Activated CD4-positive, CD25-positive, alpha-beta regulatory T cell treated with anti-CD3 and anti-CD28 coated beads, Interleukin-2, amount 50 U/mL, for 72 hours (primary cell): Measurements from ENCODE around the gene ROR2.

Experiments
- DNase-seq: peaks from one replicate; pipeline ENCODE4 v3.0.0; 2021

The ROR2 gene

DNA sequence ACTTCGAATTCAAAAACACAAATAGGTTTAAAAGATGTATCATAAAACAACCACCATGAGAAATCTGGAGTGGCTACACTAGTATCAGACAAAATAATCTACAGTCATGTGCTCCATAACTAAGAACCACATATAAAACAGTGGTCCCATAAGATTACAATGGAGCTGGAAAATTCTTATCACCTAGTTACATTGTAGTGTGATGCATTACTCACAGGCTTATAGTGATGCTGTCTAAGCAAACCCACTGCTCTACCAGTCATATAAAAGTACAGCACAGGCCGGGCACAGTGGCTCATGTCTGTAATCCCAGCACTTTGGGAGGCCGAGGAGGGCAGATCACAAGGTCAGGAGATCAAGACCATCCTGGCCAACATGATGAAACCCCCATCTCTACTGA is 160.1 kb downstream of the ROR2 start:
- DNase-seq: no peak

DNA sequence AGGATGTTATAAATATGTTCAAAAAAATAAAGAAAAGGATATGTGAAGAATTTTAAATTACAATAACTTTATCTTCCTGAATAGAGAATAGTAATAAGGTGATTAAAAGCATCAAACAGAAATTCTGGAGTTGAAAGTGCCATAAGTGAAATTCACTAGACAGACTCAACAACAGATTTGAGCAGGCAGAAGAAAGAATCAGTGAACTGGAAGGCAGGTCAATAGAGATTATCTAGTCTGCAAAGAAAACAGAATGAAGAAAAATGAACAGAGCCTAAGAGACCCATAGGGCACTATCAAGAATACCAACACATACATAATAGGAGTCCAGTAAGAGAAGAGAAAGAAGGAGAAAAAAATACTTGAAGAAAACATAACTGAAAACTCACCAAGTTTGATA is 162.1 kb downstream of the ROR2 start:
- DNase-seq: no peak

DNA sequence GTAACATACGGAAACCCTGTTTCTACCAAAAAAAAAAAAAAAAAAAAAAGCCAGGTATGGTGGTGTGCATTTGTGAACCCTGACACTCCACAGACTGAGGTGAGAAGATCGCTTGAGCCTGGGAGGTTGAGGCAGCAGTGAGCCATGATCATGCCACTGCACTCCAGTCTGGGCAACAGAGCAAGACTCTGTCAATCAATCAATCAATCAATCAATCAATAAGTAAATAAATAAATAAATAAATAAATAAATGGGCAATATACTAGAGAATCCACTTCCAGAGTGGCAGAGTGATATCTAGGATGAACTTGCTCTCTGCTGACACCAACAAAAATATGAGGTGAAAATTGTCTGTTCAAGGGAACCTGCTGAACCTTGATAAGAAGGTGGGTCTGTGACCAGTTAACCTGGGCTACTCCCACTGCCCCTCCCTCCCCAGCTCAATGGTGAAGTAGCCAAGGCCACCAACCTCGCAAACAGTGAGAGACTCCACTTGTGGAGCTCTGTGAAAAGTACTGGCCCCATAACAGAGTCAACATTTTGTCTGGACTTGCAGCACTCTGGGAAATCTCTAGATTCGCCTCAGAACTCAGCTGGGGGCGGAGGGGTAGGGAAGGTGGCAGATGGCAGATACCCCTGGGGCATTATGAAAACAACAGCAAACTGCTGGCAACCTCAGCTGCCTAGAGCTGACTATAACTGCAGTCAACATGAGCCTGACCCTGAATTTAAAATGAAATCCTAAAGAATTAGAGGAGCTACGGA is 163.7 kb downstream of the ROR2 start:
- DNase-seq: no peak

DNA sequence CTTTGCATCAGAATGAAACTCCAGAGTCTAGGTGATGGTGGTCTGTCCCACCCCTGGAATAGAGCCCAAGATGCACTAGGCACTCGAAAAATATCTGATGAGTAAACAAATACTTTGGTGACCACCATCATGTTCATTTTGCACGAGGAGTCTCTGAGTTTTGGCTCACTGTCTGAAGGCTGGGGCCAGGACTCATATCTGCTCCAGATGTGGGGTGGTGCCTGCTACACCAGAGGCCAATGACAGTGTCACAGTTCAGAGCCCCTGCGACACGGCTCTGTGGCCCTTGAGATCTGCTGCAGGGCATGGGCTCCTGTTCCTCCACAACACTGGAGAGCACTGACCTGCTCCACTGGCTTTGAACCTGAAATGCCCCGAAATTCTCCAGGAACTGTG is 164.6 kb downstream of the ROR2 start:
- no peak for DNase-seq

DNA sequence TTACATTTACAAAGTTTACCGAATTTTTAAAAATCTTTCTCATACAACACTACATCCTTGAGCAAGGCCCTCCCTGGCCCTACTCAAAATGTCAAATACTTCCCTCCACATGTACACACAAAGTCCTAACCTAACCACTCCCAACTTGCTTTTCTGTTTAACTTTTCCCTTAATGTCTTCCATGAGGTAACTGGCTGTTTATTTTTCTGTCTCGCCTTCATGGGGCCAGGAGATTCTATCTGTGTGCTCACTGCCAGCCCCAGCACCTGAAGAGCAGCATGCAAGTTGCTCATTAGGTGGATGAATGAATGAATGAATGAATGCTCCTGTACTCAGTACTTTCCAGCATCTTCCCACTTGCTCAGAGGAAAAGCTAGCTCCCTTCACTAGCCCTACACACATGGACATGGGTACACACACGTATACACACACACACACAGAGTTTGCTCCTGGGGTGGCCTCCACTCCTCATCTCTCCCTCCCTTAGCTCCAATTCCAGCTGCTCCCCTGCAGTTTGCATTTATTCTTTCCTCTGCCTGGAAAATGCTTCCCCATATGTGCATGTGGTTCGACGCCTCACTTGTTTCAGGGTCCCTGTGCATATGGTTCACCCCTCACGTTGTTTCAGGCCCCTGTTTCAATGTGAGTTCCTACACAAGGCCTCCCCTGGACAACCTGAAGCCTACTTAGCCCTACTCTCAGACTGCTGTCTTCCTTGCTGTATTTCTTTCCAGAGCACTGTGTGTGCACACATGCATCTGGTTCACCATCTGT is 165.2 kb downstream of the ROR2 start:
- DNase-seq: no peak

DNA sequence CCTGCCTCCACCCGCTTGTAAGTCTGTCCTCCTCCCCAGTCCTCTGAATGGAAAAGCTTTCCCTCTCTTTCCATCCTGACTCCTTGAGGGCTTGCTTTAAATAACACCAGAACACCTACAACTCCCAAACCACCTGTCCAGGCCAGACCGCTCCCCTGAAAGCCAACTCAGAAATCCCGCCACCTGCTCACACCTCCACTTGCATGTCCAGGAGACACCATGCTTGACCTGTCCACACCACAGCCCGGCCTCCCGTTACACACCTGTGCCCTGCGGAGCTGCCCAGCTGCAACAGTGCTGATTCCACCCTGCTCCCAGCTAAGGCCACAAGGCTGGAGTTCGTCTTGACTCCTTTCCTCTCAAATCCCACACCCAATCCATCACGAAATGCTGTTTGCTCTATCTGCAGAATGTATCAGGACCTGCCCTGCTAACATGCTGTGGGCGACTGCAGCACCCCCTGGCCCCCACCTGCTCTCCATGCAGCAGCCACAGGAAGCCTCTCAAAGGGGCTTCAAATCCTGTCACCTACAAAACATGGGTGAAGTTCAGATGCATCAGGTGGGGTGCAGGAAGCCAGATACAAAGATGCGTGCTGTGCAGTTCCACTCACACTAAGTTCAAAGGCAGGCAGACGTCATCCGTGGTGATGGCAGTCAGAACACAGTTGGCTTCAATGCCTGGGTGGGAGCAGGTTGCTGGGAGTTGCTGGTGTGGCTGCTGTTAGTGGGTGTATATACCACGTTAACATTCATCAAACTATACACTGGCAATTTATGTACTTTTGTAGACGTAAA is 166.0 kb downstream of the ROR2 start:
- no peak for DNase-seq

DNA sequence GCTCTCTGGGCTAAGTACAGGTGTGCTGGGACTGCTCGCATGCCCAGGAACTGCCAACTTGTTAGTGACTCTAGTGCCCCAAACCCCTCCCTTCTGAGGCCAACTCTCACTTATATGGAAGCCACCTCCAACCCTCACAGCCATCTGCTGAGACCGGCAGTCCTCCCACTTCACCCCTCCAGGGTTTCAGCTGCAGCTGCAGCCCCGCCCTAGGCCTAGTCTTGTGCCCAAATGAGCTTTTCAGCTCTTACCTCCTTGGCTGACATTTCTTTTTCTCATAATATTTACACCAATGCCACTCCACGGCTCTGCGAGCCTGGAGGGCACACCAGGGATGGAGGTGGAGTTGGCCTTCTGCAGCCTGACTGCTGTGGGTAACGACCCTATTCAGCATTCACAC is 166.6 kb downstream of the ROR2 start:
- DNase-seq: no peak

- no peak for DNase-seq
These were observed 167.3 kb downstream of the ROR2 start for GRCh38 chr9:91782708-91783214.

GRCh38 chr9:91781906-91782305 is 168.1 kb downstream of the ROR2 start:
- DNase-seq: no peak

GRCh38 chr9:91781116-91781515 is 168.9 kb downstream of the ROR2 start:
- no peak for DNase-seq

DNA sequence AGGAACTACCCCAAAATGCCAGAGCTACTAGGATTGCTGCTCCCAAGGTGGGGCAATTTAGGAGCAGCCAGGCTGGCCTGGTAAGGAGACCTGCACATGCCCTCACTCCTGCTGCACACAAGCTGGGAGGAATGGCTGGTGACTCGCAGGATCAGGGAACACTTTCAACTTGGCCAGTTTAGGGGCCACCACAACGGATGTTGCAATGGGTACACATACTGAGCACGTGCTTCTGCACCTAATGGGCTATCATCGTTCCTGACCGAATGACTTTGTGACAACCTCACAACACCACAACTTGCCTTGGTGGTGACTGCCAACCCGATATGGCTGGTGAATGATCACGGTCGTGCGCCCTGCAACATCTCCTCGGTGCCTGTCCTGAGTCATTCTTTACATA is 172.0 kb downstream of the ROR2 start:
- no peak for DNase-seq

DNA sequence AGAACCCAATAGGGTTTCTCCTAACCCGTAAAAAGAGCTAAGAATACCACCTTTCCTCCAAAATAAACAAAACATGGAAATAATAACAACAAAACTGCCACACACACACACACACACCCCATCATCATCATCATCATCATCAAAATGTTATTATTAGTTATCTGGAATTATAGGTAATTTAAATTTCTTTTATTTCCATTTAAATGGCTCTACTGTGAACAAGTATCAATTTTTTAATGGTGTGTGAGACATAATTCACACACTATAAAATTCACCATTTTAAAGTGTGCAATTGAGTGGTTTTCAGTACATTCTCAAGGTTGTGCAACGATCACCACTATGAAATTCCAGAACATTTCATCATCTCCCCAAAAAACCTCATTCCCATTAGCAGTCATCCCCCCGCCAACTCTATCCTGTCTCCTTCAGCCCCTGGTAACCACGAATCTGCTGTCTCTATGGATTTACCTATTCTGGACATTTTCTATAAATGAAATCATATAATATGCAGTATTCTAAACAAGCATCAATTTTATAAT is 172.7 kb downstream of the ROR2 start:
- DNase-seq: no peak

DNA sequence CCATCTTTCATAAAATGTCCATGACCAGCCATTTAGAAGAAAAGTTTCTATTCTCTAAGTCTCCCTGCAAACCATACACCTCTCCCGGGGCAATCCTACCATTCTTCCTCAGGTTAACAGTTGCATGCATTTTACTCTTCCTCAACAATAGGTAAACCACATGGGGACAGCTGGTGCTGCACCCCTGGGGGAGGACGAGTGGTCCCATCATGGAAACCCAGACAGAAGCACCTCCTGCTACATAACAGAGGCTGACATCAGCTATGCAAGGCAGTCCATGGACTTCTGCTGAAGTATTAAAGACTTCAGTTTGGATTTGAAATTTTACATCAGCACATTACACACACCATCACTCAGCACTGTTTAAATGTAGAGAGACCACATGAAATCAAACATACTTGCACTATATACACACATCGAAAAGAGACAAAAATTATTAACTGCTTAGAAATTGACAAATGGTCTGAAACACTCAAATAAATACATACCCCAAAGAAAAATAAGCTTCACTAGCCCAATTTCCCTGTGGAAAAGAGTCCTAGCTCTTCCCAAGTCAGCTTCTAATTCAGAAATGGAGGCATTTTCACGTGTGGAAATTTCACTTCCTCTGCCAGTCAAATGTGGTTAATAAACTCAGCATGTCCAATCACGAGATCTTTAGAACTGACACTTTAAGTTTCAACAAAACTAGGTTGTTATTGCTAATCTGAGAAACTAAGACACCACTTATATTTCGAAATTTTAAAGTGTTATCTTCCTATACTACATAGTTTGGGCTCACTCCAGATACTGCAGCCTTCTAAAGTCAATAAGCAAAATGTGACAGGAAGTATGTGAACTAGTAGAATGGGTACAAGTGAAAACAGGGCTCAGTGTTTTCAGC is 173.4 kb downstream of the ROR2 start:
- no peak for DNase-seq

DNA sequence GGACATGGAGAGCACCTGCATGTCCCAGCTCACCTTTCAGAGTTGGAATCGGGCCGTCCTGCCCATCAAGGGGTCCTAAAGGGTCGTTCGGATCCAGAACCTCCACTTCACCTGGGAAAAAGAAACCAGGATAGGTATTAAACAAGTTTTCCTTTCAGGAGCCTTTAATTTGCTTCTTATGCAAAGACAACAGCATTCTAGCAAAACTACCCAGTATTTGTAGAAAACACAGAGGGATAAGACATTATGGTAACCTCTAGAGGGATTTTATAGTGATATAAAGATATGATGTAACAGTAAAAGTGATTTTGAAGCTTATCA is 174.4 kb downstream of the ROR2 start:
- DNase-seq: no peak

DNA sequence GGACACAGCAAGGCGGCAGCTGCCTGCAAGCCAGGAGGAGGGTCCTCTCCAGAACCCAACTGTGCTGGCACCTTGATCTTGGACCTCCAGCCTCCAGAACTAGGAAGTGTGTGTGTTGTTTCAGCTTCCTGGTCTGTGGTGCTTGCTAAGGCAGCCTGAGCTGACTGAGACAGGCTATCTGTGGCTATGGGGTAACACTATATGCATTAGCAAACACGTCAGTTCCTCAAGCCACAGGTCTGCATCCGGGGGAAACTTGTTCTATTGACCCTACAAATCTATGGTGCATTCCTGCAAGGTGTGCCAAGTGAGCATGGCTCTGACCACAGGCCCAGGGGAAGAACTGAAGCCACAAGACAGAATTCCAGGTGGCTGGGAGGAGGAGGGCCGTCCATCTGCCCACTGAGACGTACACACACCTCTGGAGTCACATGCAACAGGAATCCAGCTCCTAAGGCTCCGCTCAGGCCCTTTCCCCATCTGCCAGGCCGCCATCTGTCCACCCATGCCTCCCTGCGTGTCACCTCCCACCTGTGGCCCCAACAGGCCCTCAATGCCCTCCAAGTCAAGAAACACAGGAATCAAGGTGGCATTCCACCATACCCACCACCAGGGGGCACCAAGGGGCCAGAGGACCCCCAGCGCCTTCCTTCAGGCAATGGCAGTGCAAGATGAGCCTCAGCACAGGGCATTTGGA is 174.9 kb downstream of the ROR2 start:
- peak; percentile 63 for DNase-seq

GRCh38 chr9:91773156-91773555 is 176.9 kb downstream of the ROR2 start:
- no peak for DNase-seq

- no peak for DNase-seq
These were observed 178.2 kb downstream of the ROR2 start for GRCh38 chr9:91771864-91772263.

DNA sequence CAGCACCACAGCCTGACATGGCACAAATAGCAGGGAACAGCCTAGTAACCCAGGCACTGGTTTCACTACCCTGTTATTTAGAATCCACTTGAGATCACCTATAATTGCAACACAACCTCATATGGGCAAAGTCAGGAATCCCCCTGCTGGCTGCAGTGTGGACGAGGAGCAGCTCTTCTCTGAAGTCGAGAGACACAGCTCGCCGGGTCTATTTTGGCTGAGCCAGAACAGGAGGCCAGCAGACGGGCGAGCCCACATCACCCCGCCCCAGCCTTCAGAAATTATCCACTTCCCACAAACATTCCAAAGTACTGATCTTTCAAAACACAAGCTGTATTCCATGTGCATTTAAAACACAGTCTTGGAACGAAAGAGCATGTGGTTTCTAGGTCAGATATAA is 179.0 kb downstream of the ROR2 start:
- no peak for DNase-seq

DNA sequence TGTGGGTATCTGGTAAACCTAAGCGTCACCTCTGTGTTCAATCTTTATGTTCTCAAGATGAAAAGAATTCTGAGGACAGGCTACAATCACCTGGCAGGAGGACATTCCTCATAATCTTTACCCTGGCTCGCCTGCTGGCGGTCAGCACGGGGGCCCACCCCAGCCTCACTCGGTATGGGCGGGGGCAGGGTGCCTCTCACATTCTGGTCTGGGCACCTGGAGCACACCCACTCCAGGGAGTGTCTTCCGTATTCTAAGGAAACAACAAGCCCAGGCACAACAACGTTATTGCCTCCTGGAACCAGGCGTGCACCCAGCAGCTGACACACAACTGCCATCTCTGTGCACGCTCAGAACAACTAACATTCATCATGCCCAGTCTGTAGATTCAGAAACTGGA is 179.8 kb downstream of the ROR2 start:
- no peak for DNase-seq

DNA sequence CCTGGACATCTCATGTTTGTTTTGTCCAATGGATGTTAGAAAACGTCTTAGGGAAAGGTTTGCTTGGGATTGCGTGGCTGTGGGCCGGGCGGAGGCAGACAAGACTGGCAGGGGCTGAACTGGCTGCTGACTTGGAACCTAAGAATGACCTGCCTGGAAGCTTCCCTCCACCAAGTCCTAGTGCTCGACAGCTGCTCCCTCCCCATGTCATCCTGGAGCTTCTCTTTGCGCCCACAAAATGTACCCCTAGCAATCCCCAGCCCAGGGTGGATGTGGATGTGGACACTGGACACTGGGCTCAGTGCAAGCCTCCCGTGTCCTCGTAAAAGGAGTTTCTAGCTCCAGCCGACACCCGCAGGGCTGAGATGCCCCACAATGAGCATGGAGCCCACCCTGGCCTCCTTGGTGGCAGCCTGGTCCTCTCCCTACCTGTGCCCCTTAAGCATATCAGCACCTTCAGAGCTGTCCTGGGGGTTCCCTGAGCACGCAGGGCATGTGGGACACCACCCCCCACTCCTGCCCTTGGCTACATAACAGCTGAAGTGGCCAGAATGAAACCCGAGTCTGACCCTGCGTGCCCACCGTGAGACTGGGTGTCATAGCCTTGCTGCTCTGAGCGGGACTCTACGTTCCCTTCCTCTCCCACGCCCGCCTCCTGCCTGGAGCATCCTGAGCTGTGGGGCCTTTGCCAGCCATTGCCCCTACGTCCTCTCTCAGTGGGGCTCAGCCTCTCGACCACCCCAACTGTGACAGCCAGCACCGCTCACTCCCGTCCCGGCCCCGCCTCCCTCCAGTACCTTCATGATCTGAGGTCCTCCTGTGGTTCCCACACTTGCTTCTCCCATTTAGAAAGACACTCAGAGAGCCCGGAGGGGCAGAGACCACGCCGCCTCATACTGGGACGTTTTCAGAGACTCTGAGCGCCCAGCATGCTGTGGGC is 180.8 kb downstream of the ROR2 start:
- DNase-seq: no peak

GRCh38 chr9:91768507-91768906 is 181.5 kb downstream of the ROR2 start:
- no peak for DNase-seq
